ENCODE measurements around the gene PSMA4. TPM values are rescaled to one million over a fixed set of nuclear protein-coding genes. Genes with fewer than 3 reads are reported as not detected.

PSMA4 gene
- total RNA-seq, 2 donors from 2014 or later, result 160 to 212 TPM

GRCh38 chr15:78565097-78565950 lies 25.1 kb downstream of the PSMA4 start, which contains the start of gene CHRNA5:
Gene CHRNA5, plus strand, starts transcription at chr15:78565520. Its CDS starts 200 bp downstream, at chr15:78565720.
- intact Hi-C loops (cut with DNase I), result no loop called here
- no peaks in the 10 kb centered on the region for H3K27me3 ChIP-seq
- H3K4me3 ChIP-seq, result peak within 1 kb of the TSS; percentile 56
- no peaks in the 10 kb centered on the region for H3K4me1 ChIP-seq
- no peaks in the 10 kb centered on the region for H3K9me3 ChIP-seq
- H3K27ac ChIP-seq, result peak within 1 kb of the TSS; percentile 42
- no peaks in the 10 kb centered on the region for H3K36me3 ChIP-seq
- TF ChIP-seq, protein P1, sequence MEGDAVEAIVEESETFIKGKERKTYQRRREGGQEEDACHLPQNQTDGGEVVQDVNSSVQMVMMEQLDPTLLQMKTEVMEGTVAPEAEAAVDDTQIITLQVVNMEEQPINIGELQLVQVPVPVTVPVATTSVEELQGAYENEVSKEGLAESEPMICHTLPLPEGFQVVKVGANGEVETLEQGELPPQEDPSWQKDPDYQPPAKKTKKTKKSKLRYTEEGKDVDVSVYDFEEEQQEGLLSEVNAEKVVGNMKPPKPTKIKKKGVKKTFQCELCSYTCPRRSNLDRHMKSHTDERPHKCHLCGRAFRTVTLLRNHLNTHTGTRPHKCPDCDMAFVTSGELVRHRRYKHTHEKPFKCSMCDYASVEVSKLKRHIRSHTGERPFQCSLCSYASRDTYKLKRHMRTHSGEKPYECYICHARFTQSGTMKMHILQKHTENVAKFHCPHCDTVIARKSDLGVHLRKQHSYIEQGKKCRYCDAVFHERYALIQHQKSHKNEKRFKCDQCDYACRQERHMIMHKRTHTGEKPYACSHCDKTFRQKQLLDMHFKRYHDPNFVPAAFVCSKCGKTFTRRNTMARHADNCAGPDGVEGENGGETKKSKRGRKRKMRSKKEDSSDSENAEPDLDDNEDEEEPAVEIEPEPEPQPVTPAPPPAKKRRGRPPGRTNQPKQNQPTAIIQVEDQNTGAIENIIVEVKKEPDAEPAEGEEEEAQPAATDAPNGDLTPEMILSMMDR (IDR thresholded peaks at IDR 0.05), result no peak
- peak within 1 kb of the TSS; percentile 64 to 71 for H3K9ac ChIP-seq (ENCODE audit: low read depth in 2 of 2, low read length in 2 of 2)
- DNase-seq, result peak; percentile 97

DNA sequence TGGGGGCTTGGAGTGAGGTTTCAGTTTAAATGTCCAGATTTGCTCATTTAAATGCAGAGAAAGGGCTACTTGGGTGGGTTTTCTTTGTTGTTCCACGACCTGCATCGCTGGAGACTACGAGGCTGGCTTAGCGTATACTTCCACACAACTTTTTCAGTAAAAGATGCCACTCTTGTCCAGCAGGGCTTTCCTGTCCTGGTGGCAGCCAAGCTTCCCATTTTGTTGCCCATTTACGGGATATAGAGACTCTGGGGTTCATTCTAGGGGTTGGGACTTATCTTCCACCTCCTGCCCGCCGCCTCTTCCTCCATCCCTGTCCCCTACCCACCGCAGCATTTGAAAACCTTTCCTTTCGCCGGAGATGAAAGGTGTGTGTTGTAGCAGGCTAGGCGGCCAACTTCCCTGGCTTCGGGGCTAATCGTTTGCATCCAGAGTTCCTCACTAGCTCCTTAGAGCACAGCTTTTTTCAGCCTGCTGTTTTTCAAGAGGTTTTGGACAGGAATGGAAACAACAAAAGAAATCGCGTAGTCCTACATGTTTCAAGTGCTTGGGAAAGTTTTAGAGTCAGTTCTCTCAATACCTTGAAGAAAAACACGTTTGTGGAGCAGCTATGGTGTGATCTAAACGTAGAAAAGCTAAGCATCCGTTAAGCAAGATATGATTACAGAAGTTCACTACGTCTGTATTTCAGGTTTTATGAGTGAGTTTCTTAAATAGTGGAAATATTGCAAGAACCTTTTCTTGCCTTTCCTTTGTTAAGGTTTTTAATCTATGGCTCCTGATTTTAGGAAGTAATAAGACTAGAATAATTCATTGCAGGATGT lies 25.9 kb downstream of the PSMA4 start:
- Histone ChIP-seq H3K4me1 (no peaks in the 10 kb centered on the region), H3K36me3 (no peaks in the 10 kb centered on the region), H3K4me3 (peak overlapping the region; percentile 56), H3K9me3 (no peaks in the 10 kb centered on the region), H3K27me3 (no peaks in the 10 kb centered on the region), H3K9ac (ENCODE audit: low read depth in 2 of 2, low read length in 2 of 2) (peak overlapping the region; percentile 64 to 71), H3K27ac (peak overlapping the region; percentile 42)
- TF ChIP-seq, protein P1 (IDR thresholded peaks at IDR 0.05), result no peak
- DNase-seq, result peak; percentile 44
- intact Hi-C loops (cut with DNase I), result no loop called here

DNA sequence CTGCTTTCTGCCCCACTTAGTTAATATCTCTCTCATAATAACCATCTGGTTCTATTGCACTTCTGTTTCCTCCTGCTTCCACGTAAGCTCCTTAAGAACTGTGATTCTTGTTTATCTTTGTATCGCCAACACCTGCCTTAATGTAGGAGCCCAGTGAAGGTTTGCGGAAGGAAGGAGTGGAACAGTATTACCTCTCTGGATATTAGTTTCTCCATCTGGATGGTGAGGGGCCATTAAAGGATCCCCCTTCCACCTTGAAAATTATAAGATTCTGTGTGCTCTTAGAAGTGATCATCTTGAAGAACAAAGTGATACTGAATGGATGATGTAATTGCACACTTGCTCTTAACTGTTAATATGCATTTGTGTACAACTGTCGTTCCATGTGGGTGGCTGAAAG lies 27.3 kb downstream of the PSMA4 start:
- TF ChIP-seq, protein P1 (IDR thresholded peaks at IDR 0.05), result no peak
- no peak overlapping the region for H3K27ac ChIP-seq
- intact Hi-C loops (cut with DNase I), result no loop called here

GRCh38 chr15:78570710-78571109 lies 30.5 kb downstream of the PSMA4 start:
- H3K4me3 ChIP-seq, result no peak overlapping the region
- H3K27me3 ChIP-seq, result no peaks in the 10 kb centered on the region
- no peak overlapping the region for H3K9ac ChIP-seq (ENCODE audit: low read depth in 2 of 2, low read length in 2 of 2)
- no peak for DNase-seq
- no peaks in the 10 kb centered on the region for H3K4me1 ChIP-seq
- H3K27ac ChIP-seq, result no peak overlapping the region
- no peaks in the 10 kb centered on the region for H3K36me3 ChIP-seq
- TF ChIP-seq, protein P1 (IDR thresholded peaks at IDR 0.05), result no peak
- no peaks in the 10 kb centered on the region for H3K9me3 ChIP-seq
- intact Hi-C loops (cut with DNase I), result no loop called here

More for the DNA sequence above, 27.3 kb downstream of the PSMA4 start:
- H3K4me1 ChIP-seq, result no peaks in the 10 kb centered on the region
- no peak overlapping the region for H3K9ac ChIP-seq (ENCODE audit: low read depth in 2 of 2, low read length in 2 of 2)
- H3K4me3 ChIP-seq, result no peak overlapping the region
- no peak for DNase-seq
- no peaks in the 10 kb centered on the region for H3K36me3 ChIP-seq
- no peaks in the 10 kb centered on the region for H3K27me3 ChIP-seq
- H3K9me3 ChIP-seq, result no peaks in the 10 kb centered on the region

- H3K27me3 ChIP-seq, result no peaks in the 10 kb centered on the region
Measured at GRCh38 chr15:78571382-78571781, 31.1 kb downstream of the PSMA4 start.

More at GRCh38 chr15:78571382-78571781, 31.1 kb downstream of the PSMA4 start:
- DNase-seq, result no peak
- no peaks in the 10 kb centered on the region for H3K4me1 ChIP-seq
- H3K27ac ChIP-seq, result no peak overlapping the region
- TF ChIP-seq, protein P1 (IDR thresholded peaks at IDR 0.05), result no peak
- H3K9me3 ChIP-seq, result no peaks in the 10 kb centered on the region
- H3K4me3 ChIP-seq, result no peak overlapping the region
- no peak overlapping the region for H3K9ac ChIP-seq (ENCODE audit: low read depth in 2 of 2, low read length in 2 of 2)
- H3K36me3 ChIP-seq, result no peaks in the 10 kb centered on the region
- intact Hi-C loops (cut with DNase I), result no loop called here

All from colonic mucosa (tissue), 4 donors.